ENCODE measurements around the gene GOLGA8F.
"Not testable (repeated sequence)": the region's sequence is repeated elsewhere in the genome, so short reads cannot be mapped to it uniquely, and the experiment has no call there.

GRCh38 chr15:28365502-28365901, 13.0 kb upstream of the GOLGA8F start:
- not testable (repeated sequence) for TF ChIP-seq CTCF, POLR2A (IDR thresholded peaks at IDR 0.05)

All from thyroid gland (tissue), 4 donors.